PC-3 (cell line): Measurements from ENCODE around the gene LIPF. TPM values are rescaled to one million over a fixed set of nuclear protein-coding genes. Genes with fewer than 3 reads are reported as not detected.
"Not testable (repeated sequence)": the region's sequence is repeated elsewhere in the genome, so short reads cannot be mapped to it uniquely, and the experiment has no call there.

ENCODE experiments used
- ATAC-seq: fragments of 200-7000 bp; cut with Tn5 transposase; 2 replicates; pipeline ENCODE4 v1.9.1; 2020; ENCODE audit warnings: mild to moderate bottlenecking, moderate library complexity
- BruUV-seq: library from RNA; stranded (reverse); fragments of 400-500 nt; replicated peaks from 2 replicates; lab custom pipeline; 2021; lab: Mats Ljungman, UMichigan
- CTCF ChIA-PET: fragments of 300-600 bp; sonication (Branson Sonifier 250); formaldehyde crosslinking; loops from one replicate; lab custom pipeline; 2022; ENCODE audit warnings: antibody characterized with exemption; lab: Charles Lee
- POLR2A ChIA-PET: fragments of 300-600 bp; sonication (Branson Sonifier 250); formaldehyde crosslinking; loops from one replicate; lab custom pipeline; 2022; ENCODE audit warnings: antibody characterized with exemption; ENCODE audit not compliant: unreplicated experiment; lab: Charles Lee
- DNase-seq: peaks from one replicate; pipeline ENCODE4 v3.0.0-alpha.2; 2015
- H2AFZ ChIP-seq: fragments of 300-600 bp; sonication (generic); 2 replicates; pipeline ENCODE4 v1.6.0; 2016; ENCODE audit warnings: antibody characterized with exemption, low read length
- H3F3A ChIP-seq: fragments of 300-600 bp; sonication (generic); one replicate; pipeline ENCODE4 v1.6.0; 2017; ENCODE audit warnings: antibody characterized with exemption, low read length, control low read depth, mild to moderate bottlenecking; ENCODE audit not compliant: unreplicated experiment
- H3K27ac ChIP-seq: fragments of 300-600 bp; sonication (generic); 2 replicates; pipeline ENCODE4 v1.5.1; 2016; ENCODE audit warnings: mild to moderate bottlenecking, low read length
- H3K27me3 ChIP-seq: fragments of 300-600 bp; sonication (generic); 2 replicates; pipeline ENCODE4 v1.6.1; 2016; ENCODE audit warnings: low read length, mixed read lengths
- H3K36me3 ChIP-seq: fragments of 300-600 bp; sonication (generic); 2 replicates; pipeline ENCODE4 v1.6.1; 2016; ENCODE audit warnings: low read depth, mixed run types, low read length, mixed read lengths
- H3K4me1 ChIP-seq: fragments of 300-600 bp; sonication (generic); 2 replicates; pipeline ENCODE4 v1.5.1; 2016; ENCODE audit warnings: low read length; ENCODE audit not compliant: insufficient read depth
- H3K4me2 ChIP-seq: fragments of 300-600 bp; sonication (generic); 2 replicates; pipeline ENCODE4 v1.6.0; 2016; ENCODE audit warnings: low read length
- H3K4me3 ChIP-seq: fragments of 300-600 bp; sonication (generic); 2 replicates; pipeline ENCODE4 v1.5.1; 2016; ENCODE audit warnings: mild to moderate bottlenecking, low read length, mixed read lengths
- H3K79me2 ChIP-seq: fragments of 300-600 bp; sonication (generic); 2 replicates; pipeline ENCODE4 v1.6.1; 2017; ENCODE audit warnings: low read length, mixed read lengths
- H3K9ac ChIP-seq: fragments of 300-600 bp; sonication (generic); 2 replicates; pipeline ENCODE4 v1.6.0; 2016; ENCODE audit warnings: mild to moderate bottlenecking, low read length
- H3K9me2 ChIP-seq: fragments of 300-600 bp; sonication (generic); replicated peaks from 2 replicates; pipeline ENCODE4 v1.6.1; 2016; ENCODE audit warnings: mixed run types, low read length, mixed read lengths
- H3K9me3 ChIP-seq: fragments of 300-600 bp; sonication (generic); 2 replicates; pipeline ENCODE4 v1.6.1; 2016; ENCODE audit warnings: low read length, mixed read lengths
- H4K20me1 ChIP-seq: fragments of 300-600 bp; sonication (generic); 2 replicates; pipeline ENCODE4 v1.6.1; 2016; ENCODE audit warnings: low read length, mixed read lengths
- CTCF ChIP-seq: fragments of 300-600 bp; sonication (generic); conservative IDR thresholded peaks from 2 replicates; pipeline ENCODE4 v1.5.1; 2017; ENCODE audit warnings: antibody characterized with exemption, low read depth, mild to moderate bottlenecking, low read length
- EZH2 ChIP-seq: fragments of 300-600 bp; sonication (generic); IDR thresholded peaks from one replicate; pipeline ENCODE4 v1.6.1; 2017; ENCODE audit warnings: antibody characterized with exemption, mild to moderate bottlenecking, low read length; ENCODE audit not compliant: unreplicated experiment
- EZH2phosphoT487 ChIP-seq: fragments of 300-600 bp; sonication (generic); IDR thresholded peaks from 2 replicates; pipeline ENCODE4 v1.6.1; 2018; ENCODE audit warnings: mild to moderate bottlenecking, antibody characterized with exemption, low read length, borderline replicate concordance
- intact Hi-C: fragments of 100-400 bp; cut with micrococcal nuclease; formaldehyde crosslinking; loops from 2 replicates; pipeline ENCODE4 v1.9.0; 2023
- total RNA-seq: library from RNA; depleted of rRNA; stranded (reverse); fragments of >200 nt; gene quantifications from 2 replicates; pipeline ENCODE4 v1.2.3, GENCODE V29; 2014

LIPF gene
- total RNA-seq, 1 experiment from 2014 or later, result not detected

DNA sequence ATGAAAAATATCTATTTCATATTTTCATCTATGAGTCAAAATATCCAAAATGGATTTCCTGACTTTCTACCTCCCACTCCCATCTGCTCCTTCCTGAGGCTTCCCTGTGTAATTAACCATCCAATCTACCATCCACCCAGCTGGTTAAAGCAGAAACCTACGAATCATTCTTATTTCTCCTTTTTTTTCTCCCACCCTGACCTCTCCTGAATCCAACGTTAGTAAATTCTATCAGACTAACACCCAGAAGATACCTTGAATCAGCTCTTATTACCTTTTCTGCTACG lies 3.7 kb upstream of the LIPF start:
- ChIA-PET CTCF (no interaction called here), POLR2A (no interaction called here)
- no peaks in the 10 kb centered on the region for H3K9me3 ChIP-seq
- no peak overlapping the region for H3K4me2 ChIP-seq
- intact Hi-C loops, result no loop called here
- no peaks in the 10 kb centered on the region for H3F3A ChIP-seq
- no peak for TF ChIP-seq EZH2phosphoT487
- no peak for TF ChIP-seq CTCF
- no peak for TF ChIP-seq EZH2
- ATAC-seq (no peak), DNase-seq (no peak)
- no peak overlapping the region for H3K4me3 ChIP-seq
- no peak overlapping the region for H2AFZ ChIP-seq
- no peaks in the 10 kb centered on the region for H4K20me1 ChIP-seq
- H3K9me2 ChIP-seq, result no peaks in the 10 kb centered on the region
- no peaks in the 10 kb centered on the region for H3K4me1 ChIP-seq
- H3K36me3 ChIP-seq, result no peaks in the 10 kb centered on the region
- no peaks in the 10 kb centered on the region for H3K27me3 ChIP-seq
- no peaks in the 10 kb centered on the region for H3K79me2 ChIP-seq
- H3K9ac ChIP-seq, result no peak overlapping the region
- H3K27ac ChIP-seq, result no peak overlapping the region
- BruUV-seq, result no TSS peak

DNA sequence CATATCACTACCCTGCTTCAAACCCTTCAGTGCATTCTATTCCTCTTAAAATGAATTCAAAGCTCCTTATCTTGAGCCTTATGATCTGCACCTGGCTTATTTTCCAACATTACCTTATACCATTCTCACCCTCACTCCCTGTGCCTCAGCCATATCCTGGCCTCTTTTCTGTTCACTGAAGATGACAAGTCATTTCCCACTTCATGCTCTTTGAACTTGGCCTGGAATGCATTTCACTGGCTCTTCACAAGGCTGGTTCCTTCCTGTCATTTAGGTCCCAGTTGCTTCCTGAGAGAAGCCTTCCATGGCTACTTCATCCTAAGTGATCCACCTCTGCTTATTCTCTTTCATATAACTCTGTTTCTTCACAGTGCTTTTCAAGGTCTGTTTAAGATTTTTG lies 3.2 kb upstream of the LIPF start:
- no TSS peak for BruUV-seq
- H4K20me1 ChIP-seq, result no peaks in the 10 kb centered on the region
- H3K27me3 ChIP-seq, result no peaks in the 10 kb centered on the region
- no peak overlapping the region for H3K27ac ChIP-seq
- H3K9me2 ChIP-seq, result no peaks in the 10 kb centered on the region
- CTCF ChIA-PET, result no interaction called here
- no peaks in the 10 kb centered on the region for H3F3A ChIP-seq
- DNase-seq (no peak), ATAC-seq (no peak)
- no peak for TF ChIP-seq EZH2
- no peak for TF ChIP-seq CTCF
- TF ChIP-seq EZH2phosphoT487, result no peak
- H3K4me2 ChIP-seq, result no peak overlapping the region
- H2AFZ ChIP-seq, result no peak overlapping the region
- H3K4me1 ChIP-seq, result no peaks in the 10 kb centered on the region
- H3K9ac ChIP-seq, result no peak overlapping the region
- H3K79me2 ChIP-seq, result no peaks in the 10 kb centered on the region
- no peaks in the 10 kb centered on the region for H3K9me3 ChIP-seq
- H3K4me3 ChIP-seq, result no peak overlapping the region
- intact Hi-C loops, result no loop called here
- H3K36me3 ChIP-seq, result no peaks in the 10 kb centered on the region
- POLR2A ChIA-PET, result no interaction called here

- TF ChIP-seq EZH2phosphoT487, result no peak
- TF ChIP-seq EZH2, result no peak
- TF ChIP-seq CTCF, result no peak
- Histone ChIP-seq H3F3A (no peaks in the 10 kb centered on the region), H2AFZ (no peak overlapping the region), H3K9ac (no peak overlapping the region), H3K4me1 (no peaks in the 10 kb centered on the region), H3K36me3 (no peaks in the 10 kb centered on the region), H4K20me1 (no peaks in the 10 kb centered on the region), H3K27ac (no peak overlapping the region), H3K4me3 (no peak overlapping the region), H3K27me3 (no peaks in the 10 kb centered on the region), H3K9me3 (no peaks in the 10 kb centered on the region), H3K79me2 (no peaks in the 10 kb centered on the region), H3K4me2 (no peak overlapping the region), H3K9me2 (no peaks in the 10 kb centered on the region)
- ATAC-seq, result no peak
- POLR2A ChIA-PET, result no interaction called here
- no peak for DNase-seq
- no TSS peak for BruUV-seq
- CTCF ChIA-PET, result no interaction called here
- intact Hi-C loops, result no loop called here
Measured at GRCh38 chr10:88661577-88661976, 2.7 kb upstream of the LIPF start.

- POLR2A ChIA-PET, CTCF ChIA-PET, H3K79me2 ChIP-seq, H3K27me3 ChIP-seq, H2AFZ ChIP-seq, H3K9me3 ChIP-seq, H3K27ac ChIP-seq, H3K9ac ChIP-seq, ATAC-seq, H3K4me2 ChIP-seq, H3K4me1 ChIP-seq, H4K20me1 ChIP-seq, H3K4me3 ChIP-seq, BruUV-seq, H3K36me3 ChIP-seq, intact Hi-C loops, H3F3A ChIP-seq, DNase-seq, H3K9me2 ChIP-seq: not testable (repeated sequence)
Measured at GRCh38 chr10:88663153-88663552, 1.1 kb upstream of the LIPF start.
